Activated gamma-delta T cell treated with Interleukin-2 at 50 U/mL for 16 hours (primary cell): ENCODE measurements around the gene LNP1.
"Not testable (repeated sequence)": the region's sequence is repeated elsewhere in the genome, so short reads cannot be mapped to it uniquely, and the experiment has no call there.

Experiments
- DNase-seq: peaks from one replicate; pipeline ENCODE4 v3.0.0-alpha.2; 2020

LNP1 gene

GRCh38 chr3:100400780-100401673 lies at the start of gene LNP1, which contains the start of gene TOMM70:
LNP1 (plus strand) TSS chr3:100401539; CDS start chr3:100429730, 28,191 bp downstream.
TOMM70 (minus strand) TSS chr3:100401089; CDS start chr3:100400949, 140 bp downstream.
- DNase-seq, result peak; percentile 93

GRCh38 chr3:100351770-100352169 lies 49.6 kb upstream of the LNP1 start:
- not testable (repeated sequence) for DNase-seq

- no peak for DNase-seq
Observed at GRCh38 chr3:100352296-100353231, 48.8 kb upstream of the LNP1 start.

GRCh38 chr3:100354850-100355249 lies 46.5 kb upstream of the LNP1 start:
- no peak for DNase-seq

GRCh38 chr3:100358413-100358812 lies 42.9 kb upstream of the LNP1 start:
- DNase-seq, result no peak

GRCh38 chr3:100359035-100359434 lies 42.3 kb upstream of the LNP1 start:
- DNase-seq, result no peak

- DNase-seq, result no peak
Observed at GRCh38 chr3:100360757-100361496, 40.4 kb upstream of the LNP1 start.

- DNase-seq, result no peak
Observed at GRCh38 chr3:100361897-100362296, 39.4 kb upstream of the LNP1 start.

- DNase-seq, result no peak
Observed at GRCh38 chr3:100364421-100364820, 36.9 kb upstream of the LNP1 start.

GRCh38 chr3:100366424-100366823 lies 34.9 kb upstream of the LNP1 start:
- DNase-seq, result no peak

- no peak for DNase-seq
Observed at GRCh38 chr3:100368441-100368840, 32.9 kb upstream of the LNP1 start.

GRCh38 chr3:100370756-100371155 lies 30.6 kb upstream of the LNP1 start:
- DNase-seq, result no peak

- DNase-seq, result no peak
Observed at GRCh38 chr3:100374521-100374920, 26.8 kb upstream of the LNP1 start.

GRCh38 chr3:100376301-100376700 lies 25.0 kb upstream of the LNP1 start:
- no peak for DNase-seq

- DNase-seq, result no peak
Observed at GRCh38 chr3:100384733-100385525, 16.4 kb upstream of the LNP1 start.

- DNase-seq, result no peak
Observed at GRCh38 chr3:100386437-100387074, 14.8 kb upstream of the LNP1 start.

GRCh38 chr3:100389025-100389424 lies 12.3 kb upstream of the LNP1 start:
- DNase-seq, result no peak

- DNase-seq, result no peak
Observed at GRCh38 chr3:100395679-100396431, 5.5 kb upstream of the LNP1 start.

- no peak for DNase-seq
Observed at GRCh38 chr3:100396967-100397366, 4.4 kb upstream of the LNP1 start.

- DNase-seq, result no peak
Observed at GRCh38 chr3:100399341-100400071, 1.8 kb upstream of the LNP1 start.
